ENCODE measurements around the gene SLC9A9.

- TF ChIP-seq POLR2A (IDR thresholded peaks at IDR 0.05) (no peak), CTCF (IDR thresholded peaks at IDR 0.05 in 4 of 5, conservative IDR thresholded peaks at IDR 0.05 in 1 of 5) (no peak)
Observed at GRCh38 chr3:143482106-143483088, 365.9 kb downstream of the SLC9A9 start.
